NCI-H146 treated with DMSO at 0.1 percent for 48 hours (cell line): ENCODE measurements around the gene SPAG9.
"Not testable (repeated sequence)": the region's sequence is repeated elsewhere in the genome, so short reads cannot be mapped to it uniquely, and the experiment has no call there.

Source experiments
- DNase-seq: peaks from one replicate; lab custom pipeline; 2025; ENCODE audit not compliant: unreplicated experiment; lab: John Stamatoyannopoulos, UW

SPAG9 gene

DNA sequence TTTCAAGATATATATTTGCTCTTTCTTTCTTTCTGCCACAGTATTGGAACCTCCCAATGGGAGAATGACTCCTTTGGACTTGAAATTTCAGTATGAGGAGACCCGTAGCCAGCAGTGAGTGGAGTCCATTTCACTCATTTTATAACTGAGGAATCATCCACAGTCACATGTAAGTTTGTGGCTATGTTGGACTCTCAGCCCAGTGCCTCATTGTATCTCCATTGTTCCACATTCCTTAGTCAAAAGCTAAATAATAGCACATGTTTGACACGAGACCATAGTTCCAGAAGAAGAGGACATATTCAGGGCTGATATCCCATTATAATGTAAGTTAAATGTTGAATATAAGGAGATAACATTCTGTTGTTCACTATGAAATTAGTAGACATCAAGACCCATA, 12.7 kb upstream of the SPAG9 start:
- DNase-seq, result no peak

DNA sequence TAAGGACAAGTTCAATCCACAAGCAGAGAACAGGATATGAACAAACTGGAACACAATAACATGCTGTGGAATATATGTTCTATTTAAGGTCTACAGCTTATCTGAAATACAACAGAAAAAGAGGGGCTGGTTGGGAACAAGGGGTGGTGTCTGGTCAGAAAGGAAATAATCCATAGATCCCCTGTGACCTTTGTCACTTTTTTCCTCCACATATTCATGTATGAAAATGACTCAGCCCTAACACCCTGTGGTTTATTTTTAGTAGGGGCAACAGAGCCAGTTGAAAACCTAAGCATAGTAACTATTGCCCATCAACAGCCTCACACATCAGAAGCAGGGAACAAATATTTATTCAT, 12.3 kb upstream of the SPAG9 start:
- no peak for DNase-seq

DNA sequence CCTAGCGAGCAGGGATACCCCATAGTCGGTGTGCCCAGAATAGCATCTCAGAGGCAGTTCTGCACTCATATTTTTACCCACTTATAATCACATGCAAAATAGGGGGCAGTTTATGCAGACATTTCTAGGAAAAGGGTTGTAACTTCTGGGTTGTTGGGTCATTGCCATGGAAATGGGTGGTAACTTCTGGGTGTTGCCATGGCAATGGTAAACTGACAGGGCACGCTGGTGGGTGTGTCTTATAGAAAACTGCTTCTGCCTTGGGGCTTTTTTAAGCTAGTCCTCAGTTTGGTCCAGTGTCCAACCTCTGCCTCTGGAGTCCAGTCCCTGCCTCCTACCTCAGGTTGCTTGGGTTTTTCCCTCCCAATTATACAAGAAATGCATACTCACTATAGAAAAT, 7.4 kb upstream of the SPAG9 start:
- DNase-seq, result no peak

DNA sequence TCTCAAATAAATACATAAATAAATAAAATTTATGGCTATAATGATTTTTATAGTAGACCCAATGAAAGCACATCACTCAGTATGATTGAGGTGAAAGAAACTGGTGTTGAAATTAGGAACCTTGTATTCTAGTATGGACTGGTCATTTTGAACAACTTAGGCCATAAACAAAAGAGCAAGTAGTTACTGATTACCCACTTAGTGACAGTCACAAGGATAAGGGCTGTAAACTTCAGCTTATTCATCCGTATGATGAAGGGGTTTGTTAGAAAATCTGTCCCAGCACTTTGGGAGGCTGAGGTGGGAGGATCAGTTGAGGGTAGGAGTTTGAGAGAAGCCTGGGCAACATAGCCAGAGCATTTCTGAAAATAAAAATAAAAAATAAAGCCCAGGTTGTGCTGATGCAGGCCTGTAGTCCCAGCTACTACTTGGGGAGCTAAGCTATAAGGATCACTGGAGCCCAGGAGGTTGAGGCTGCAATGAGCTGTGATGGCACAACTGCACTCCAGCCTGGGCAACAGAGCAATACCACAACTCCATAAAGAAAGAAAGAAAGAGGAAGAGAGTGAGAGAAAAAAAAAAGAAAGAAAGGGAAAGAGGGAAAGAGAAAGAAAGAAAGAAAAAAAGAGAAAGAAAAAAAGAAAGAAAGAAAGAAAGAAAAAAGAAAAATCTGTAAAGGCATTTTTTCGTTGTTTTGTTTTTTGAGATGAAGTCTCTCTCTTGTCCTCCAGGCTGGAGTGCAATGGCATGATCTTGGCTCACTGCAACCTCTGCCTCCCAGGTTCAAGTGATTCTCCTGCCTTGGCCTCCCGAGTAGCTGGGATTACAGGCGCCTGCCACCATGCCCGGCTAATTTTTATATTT, 4.2 kb upstream of the SPAG9 start:
- no peak for DNase-seq

DNA sequence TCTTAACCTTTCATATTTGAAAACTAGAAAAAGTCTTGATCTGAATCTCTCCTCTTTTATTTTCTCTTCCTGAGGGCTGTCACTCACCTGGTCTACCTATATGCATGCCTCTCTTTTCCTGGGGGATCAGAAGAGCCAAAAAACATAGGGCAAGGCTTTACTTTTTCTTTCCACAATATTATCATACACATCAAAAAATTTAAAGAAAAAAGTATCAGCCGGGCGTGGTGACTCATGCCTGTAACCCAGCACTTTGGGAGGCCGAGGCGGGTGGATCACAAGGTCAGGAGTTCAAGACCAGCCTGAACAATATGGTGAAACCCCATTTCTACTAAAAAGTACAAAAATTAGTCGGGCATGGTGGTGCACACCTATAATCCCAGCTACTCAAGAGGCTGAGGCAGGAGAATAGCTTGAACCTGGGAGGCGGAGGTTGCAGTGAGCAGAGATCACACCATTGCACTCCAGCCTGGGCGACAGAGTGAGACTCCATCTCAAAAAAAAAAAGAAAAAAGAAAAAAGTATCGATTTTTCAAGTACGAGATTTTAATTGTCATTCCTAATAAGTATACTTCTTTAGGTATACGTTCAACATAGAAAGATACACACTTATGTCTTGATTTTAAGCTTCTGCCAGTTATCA, 1.9 kb upstream of the SPAG9 start:
- not testable (repeated sequence) for DNase-seq

DNA sequence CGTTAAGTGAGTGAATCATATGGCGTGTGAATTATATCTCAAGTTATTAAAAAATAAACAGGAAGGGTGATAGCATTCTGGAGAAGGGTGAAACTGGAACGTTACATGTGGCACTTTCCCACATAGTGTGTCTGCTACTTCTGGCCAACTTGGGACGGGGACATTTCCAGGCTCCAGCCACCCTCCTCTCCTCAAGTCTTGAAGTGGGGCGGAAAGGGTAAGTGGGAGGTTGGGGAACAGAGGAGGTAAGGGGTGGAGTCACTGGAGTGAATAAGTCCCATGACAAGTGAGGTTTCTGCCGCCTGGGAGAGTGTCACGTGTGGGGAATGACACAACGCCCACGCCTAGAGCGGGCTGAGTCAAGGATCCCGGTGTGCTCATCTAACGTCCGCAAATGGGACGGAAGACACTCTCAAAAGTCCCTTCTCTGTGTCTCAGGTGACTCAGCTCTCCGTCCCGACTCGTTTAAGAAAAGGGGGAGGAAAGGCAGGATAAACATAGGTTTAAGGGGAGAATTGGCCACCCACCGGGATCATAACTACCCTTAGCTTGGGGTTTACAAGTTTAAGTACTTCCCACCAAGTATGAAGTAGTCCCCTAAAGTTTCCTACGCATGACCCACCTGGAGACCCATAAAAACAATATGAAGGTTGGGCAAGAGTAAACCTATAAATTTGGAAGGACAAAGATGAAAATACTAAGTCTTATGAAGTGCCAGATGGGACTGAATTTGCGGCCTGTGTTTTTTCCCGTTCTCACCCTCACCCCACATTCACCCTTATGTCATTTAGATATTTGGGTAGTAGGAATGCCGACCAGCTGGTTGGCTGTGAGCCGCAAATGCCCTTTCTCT, 1.2 kb upstream of the SPAG9 start:
- DNase-seq, result peak; percentile 69

DNA sequence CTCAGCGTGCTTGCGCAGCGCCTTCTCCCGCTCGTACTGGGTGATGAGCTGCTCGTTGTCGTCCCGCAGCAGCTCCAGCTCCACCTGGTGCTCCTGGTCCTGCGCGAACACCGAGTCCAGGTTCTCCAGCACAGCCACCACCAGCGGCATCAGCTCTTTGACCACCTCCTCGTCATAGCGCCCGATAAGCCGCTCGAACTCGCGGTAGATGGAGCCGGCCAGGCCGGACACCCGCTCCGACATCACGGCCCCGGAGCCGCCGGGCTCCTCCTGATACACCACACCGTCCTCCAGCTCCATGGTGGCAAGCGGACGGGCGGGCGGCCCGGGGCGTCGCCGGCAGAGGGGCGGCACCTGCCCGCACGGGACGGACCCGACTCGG, 320 bp downstream of the SPAG9 start:
- DNase-seq, result peak; percentile 19

DNA sequence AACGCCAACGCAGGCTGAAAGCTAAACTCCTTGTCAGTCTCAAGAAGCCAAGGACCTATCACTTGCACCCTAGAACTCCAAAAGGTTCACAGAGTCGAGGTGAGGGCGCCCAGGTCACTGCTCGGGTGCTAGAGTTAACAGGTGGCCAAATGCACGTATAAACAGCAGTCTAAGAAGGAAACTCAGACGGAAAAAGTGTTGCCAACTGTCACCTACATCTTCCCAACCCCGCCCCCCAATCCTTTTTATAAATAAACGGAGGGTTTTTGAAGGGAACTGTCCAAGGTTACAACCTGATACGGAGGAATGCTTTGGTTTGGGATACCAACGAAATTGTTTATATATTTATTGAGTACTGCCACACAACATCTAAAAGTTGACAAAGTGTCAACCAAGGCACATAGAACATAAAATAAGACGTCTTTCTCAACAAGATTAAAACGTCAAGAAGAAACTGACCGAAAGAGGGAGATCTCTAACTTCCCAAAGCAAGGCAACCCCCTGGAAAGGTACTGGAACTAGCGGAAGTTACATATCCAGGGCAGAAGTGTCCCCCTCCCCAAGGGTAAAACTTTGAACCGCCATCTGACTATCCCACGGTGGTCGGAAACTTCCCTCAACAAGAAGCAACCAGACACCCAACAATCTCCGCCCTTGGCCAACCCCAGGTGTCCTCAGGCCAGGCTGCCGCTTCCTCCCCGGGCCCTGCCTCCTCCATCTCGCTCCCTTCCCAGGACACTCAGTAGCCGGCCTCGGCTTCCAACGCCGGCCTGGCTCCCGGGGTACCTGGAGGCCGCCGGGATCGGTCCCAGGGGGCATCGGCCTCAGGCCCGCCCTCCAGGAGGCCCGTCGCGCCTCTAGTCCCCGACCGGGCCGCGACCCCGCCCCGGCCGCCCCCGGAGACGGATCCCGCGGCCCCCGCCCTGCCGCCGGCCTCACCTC, 982 bp downstream of the SPAG9 start:
- no peak for DNase-seq

DNA sequence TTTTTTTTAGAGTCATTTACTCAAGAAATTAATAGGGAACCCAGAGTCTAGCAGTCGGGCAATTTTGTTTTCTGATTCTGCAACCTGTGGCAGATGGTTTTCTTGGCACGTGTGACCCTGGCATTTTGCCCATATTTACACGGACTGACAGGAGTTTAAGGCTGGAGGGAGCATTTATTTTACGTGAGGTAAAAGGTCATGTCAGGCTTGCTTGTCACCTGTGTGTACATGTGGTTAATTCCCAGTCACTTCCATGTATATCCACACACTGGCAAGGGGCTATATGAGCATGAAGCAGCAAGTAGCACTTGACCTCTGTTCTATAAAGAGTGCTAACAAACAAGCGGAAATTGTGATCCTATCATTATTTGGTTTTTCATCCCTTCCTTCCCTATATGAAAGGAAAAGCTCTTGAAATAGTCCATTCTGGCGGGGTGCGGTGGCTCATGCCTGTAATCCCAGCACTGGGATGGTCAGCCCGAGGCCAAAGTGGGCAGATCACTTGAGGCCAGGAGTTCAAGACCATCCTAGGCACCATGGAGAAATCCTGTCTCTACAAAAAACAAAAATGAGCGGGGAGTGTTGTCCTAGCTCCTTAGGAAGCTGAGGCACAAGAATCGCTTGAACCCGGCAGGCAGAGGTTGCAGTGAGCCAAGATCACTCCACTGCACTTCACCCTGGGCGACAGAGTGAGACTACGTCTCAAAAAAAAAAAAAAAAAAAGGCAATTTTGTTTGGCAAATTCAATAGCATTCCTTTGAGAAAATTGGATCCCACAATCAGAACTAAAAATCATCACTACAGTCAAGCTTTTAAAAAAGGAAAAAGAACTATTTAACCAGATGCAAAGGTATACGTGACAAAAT, 2.1 kb downstream of the SPAG9 start:
- peak; percentile 91 for DNase-seq

DNA sequence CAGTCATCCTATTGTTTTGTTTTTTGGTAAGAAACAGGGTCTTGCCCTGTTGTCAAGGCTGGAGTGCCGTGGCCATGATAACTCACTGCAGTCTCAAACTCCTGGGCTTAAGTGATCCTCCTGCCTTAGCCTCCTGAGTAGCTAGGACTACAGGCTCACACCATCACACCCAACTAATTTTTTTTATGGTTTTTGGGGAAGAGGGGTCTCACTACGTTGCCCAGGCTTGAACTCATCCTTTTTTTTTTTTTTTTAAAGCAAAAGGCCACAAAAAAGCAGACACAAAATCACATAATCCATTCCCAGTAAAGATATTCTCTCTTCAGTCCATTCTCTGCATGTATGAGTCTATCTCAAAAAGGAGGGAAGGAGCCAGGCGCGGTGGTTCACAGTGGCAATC, 5.5 kb downstream of the SPAG9 start:
- DNase-seq, result no peak

DNA sequence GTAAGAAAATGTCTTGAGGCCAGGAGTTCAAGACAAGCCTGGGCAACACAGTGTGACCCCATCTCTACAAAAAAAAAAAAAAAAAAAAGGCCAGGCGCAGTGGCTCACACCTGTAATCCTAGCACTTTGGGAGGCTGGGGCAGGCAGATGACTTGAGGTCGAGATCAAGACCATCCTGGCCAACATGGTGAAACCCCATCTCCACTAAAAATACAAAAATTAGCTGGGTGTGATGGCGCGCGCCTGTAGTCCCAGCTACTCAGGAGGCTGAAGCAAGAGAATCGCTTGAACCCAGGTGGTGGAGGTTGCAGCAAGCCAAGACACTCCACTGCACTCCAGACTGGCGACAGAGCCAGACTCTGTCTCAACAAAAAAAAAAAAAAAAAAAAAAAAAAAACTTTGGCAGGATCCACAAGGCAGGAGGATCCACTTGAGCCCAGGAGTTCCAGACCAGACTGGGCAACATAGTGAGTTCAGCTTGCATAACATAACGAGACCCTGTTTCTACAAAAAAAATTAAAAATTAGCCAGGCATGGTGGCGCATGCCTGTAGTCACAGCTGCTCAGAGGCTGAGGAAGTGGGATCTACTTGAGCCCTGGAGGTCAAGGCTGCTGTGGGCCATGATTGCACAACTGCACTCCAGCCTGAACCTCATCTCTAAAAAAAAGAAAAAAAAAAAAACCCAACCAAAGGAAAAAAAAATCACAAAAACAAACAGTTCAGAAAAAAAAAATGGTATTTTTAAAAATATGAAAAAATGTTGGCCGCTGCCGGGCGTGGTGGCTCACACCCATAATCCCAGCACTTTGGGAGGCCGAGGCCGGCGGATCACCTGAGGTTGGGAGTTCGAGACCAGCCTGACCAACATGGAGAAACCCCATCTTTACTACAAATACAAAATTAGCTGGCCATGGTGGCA, 8.1 kb downstream of the SPAG9 start:
- not testable (repeated sequence) for DNase-seq

DNA sequence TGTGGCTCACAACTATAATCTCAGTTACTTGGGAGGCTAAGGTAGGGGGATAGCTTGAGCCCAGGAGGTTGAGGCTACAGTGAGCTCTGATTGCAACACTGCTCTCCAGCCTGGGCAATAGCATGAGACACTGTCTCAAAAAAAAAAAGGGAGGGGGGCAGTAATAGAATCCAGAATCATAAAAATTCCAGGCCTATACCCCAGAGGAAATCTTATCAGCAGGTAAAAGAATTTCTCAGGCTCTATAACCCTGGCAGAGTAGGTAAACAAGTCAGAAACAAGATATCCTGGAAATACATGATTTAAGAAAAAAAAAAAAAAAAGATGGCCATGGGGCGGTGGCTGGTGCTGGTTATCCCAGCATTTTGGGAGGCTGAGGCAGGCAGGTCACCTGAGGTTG, 12.9 kb downstream of the SPAG9 start:
- DNase-seq, result no peak

DNA sequence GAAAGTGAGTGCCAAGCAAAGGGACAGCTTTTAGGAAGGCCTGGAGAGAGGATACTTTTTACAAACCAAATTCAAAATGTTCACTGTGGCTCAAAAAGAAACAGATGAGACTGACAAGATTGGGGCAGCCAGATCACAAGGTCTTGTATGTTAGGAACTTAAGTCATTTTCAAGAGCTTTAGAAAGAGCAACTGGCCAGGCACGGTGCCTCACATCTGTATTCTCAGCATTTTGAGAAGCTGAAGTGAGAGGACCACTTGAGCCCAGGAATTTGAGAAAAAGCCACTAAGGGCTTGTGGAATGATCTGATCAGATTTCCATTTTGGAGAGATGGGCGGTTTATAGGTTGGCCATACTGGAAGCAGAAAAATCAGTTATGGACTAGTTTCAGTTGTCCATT, 17.2 kb downstream of the SPAG9 start:
- DNase-seq, result no peak

DNA sequence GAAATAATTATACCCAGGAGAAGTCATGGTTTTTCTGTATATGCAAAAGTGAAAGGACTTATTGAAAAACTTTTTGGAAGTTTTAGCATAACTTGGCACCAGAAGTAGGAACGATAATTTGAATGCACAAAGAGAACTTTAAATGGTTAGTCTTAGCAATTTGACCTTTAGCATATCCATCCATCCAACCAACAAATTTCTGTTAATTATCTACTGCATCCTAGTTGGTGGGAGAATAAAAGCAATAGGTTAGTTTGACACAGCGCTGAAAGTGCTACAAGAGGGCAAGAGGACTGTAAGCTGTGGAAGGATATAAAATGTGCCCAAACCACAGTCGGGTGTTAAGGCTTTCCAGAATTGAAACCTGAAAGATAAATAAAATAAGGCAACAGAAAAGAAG, 17.6 kb downstream of the SPAG9 start:
- no peak for DNase-seq

DNA sequence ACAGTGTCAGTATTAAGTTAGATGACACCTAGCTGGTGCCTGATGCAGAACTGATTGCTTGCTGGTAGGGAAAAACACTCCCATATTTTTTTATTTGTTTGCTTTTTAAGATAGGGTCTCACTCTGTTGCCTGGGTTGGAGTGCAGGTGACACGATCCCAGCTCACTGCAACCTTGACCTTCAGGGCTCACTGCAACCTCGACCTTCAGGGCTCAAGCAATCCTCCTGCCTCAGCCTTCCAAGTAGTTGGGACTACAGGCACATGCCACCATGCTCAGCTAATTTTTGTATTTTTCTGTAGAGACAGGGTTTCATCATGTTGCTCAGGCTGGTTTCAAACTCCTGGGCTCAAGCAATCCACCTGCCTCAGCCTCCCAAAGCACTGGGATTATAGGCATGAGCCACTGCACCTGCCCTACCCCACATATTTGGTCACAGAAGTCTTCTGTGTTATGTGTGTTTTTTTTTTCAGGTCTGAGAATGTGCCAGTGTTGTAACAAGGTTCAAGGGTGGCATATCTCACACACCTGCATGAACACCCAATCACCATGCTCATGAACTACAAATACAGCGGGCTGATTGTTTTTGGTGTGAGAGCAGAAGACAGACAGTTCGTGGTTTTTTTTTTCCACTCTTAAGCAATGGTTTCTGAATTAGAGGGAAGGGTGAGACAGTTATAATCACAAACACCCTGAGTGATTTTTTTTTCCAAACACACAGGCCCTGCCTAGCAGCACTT, 22.8 kb downstream of the SPAG9 start:
- no peak for DNase-seq

DNA sequence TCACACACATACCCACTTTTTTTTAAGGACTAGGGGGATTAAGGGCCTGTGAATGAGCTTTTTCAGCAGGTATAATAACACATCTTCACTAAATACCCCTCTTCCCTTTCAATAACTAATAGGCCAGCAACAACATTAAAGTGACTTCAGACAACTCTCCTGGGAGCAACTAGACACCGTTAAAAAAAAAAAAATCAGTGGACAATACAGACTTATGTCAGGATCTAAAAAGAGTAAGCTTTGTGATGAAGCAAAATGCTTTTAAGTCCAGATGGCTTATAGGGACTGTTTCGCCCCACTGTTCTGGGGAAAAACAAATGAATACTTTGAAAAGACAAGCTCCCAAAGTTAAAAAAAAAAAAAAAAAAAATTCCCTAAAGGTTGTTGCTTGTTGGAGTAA, 29.0 kb downstream of the SPAG9 start:
- DNase-seq, result no peak

DNA sequence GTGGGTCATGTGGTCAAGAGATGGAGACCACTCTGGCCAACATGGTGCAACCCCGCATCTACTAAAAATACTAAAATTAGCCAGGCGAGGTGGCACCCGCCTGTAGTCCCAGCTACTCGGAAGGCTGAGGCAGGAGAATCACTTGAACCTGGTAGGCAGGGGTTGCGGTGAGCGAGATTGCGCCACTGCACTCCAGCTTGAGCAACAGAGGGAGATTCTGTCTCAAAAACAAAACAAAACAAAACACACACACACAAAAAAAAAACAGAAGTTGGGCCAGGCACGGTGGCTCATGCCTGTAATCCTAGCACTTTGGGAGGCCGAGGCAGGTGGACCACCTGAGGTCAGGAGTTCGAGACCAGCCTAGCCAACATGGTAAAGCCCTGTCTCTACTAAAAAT, 31.8 kb downstream of the SPAG9 start:
- not testable (repeated sequence) for DNase-seq

DNA sequence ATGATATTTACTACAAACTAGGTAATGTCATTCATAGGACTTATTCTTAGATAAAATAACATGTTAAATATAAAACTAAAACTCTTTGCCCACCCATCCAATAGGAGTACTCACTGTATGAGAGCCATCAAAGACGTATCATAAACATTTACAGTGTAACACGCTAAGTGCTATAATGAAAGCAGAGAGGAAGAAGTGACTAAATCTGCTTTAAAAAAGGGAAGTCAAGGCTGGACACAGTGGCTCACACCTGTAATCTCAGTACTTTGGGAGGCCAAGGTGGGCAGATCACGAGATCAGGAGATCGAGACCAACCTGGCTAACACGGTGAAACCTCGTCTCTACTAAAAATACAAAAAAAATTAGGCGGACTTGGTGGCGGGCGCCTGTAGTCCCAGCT, 32.4 kb downstream of the SPAG9 start:
- no peak for DNase-seq
